HG03565 (cell line): ENCODE results near the gene CTNNA2.

ENCODE experiments used
- ATAC-seq: cut with Tn5 transposase; IDR thresholded peaks from one replicate; pipeline ENCODE4 v1.9.1; 2021; ENCODE audit warnings: mild to moderate bottlenecking, moderate library complexity; ENCODE audit not compliant: unreplicated experiment

The CTNNA2 gene

DNA sequence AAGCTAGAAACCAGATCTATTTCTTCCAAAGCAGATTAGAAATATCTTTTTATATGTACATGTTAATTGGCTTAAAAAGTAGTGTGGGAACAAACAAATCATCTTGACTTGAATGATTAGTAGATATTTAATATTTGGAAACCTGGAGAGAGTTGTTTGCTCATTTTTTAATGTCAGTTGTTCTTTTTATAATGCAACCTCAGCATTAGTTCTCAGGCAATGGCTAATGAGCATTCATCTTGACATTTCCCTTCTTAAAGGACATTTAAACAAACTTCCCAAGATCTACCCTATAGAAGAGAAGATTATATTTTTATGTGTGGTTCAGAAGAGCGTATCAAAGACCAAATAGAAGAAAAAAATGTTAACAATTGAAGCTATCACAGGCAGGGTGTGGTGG, 334.0 kb downstream of the CTNNA2 start:
- no peak for ATAC-seq

DNA sequence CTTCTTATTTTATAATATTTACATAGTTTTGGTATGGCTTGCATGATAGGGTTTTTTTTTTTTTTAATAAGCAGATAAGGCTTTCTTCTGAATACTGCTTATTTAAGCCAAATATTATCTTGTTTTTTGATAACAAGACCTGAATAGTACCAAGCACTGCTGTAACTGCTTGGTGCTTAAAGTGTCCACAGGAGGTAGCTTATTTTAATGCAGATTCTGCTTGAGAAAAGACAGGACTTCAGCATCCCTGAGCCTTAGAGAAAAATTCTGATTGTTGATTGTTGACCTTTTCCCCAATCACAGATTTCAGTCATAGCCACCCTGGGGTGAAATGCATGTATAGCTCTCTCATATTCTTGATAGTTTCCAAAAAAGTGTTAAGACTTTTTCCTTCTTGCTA, 336.4 kb downstream of the CTNNA2 start:
- ATAC-seq: no peak

DNA sequence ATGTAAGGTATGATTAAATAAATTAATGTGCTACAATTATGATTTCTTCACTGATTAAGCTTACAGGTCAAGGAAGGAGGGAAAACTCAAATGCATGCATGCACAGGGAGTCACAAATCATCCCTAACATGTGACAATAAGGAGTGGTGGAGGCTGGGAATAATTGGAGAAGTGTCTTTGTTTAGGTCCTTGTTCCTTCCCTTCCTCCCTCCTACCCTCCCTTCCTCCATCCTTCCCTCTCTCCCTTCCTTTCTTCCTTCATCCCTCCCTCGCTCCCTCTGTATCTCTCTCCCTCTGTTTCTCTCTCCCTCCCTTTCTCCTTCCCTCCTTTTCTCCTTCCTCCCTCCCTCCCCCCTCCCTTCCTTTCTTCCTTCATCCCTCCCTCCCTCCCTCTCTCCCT, 337.1 kb downstream of the CTNNA2 start:
- ATAC-seq: no peak

DNA sequence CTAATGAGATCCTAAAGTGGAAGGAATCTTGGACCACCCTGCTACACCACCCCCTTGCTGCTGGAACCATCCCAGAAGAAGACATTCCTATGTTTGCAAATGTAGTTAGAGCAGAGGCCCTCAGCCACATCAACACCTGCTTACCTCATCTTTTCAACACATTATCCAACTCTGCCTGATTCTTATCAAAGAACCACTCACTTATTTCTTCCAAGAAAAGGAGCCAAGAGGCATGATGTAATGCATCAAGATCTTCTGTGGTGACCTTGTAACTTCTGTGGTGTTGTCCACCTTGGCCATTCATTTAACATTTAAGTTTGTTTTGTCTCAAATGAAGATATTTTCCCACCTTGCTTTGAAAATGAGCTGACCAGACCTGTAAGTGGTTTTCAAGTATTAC, 338.1 kb downstream of the CTNNA2 start:
- no peak for ATAC-seq

DNA sequence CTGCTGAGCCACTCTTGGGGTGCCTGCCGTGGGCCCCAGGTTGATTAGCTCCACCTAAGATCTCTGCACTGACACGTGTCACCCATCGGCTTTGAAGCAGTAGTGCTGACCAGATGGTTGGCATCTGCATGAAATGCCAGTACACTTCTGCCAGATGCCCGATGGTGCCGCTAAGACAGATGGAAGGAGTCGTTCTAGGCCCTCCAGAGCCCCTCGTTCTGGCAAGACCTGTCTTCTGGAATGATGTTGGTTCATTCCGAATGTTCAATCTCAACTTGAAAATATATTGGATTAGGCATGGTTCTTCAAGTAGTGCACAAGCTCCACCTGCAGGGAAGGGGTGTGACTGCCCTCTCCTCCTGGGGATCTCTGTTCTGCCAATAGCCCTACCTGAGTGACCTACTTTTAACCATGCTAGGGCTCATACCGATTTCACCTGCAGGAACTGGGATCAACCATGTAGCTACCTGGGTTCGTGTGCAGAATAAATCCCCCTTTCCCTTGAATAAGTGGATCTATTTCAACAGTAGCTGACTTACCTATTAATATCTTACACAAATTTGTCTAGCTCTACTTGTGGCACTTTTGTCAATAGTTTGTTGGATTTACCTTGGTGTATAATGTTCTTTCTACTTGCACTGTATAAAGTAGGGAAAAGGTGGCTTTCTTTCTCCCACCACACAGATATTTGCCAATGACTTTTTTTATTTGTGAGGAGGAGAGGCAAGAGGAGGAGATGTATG, 342.6 kb downstream of the CTNNA2 start:
- no peak for ATAC-seq

DNA sequence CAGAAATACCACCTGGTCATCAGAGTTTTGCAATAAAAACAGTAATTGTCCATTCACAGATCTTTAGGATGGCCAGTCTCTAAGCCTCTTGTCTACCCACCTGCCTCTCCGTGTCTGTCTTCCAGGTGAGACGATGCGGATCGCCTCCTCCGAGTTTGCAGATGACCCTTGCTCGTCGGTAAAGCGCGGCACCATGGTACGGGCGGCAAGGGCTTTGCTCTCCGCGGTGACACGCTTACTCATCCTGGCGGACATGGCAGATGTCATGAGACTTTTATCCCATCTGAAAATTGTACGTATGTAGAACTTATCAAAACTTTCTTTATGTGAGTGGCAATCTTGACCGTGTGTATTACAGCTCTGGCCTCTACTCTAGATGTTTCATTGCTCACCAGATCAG, 345.0 kb downstream of the CTNNA2 start:
- no peak for ATAC-seq

DNA sequence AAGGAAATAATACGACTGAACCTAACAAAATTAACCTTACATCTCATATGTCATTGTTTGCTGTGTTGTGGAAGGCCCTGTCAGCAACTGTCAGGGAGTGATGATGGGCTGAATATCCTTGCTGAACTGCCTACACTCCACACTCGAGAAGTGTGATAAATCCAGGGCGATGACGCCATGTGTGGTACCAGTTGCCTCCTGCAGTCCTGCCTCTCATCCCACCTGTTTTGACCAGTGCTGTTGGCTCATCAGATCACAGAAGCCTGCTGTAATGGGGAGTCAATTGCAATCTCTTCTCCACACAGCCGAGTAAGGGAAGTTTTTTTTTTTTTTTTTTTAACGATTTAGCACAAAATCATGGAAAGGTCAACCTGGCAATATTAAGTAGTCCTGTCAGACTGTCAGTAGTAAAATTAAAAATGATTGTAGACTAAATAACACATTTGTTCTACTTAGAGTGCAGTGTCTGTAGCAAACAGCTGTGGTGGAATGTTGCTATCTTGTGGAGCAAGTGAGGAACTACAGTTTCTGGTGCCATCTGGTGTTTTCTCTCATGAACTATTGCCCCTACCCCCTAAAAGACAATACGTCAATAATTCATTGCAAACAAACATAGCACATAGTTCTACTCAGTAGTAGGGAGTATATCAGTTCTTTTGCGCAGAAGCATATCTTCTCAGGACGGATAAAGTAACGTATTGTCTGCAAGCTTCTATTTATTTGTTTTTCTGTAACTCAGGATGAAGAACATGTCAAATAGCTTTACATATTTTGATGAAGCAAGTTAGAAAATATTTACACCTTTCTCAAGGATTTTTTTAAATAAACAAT, 347.6 kb downstream of the CTNNA2 start:
- no peak for ATAC-seq

DNA sequence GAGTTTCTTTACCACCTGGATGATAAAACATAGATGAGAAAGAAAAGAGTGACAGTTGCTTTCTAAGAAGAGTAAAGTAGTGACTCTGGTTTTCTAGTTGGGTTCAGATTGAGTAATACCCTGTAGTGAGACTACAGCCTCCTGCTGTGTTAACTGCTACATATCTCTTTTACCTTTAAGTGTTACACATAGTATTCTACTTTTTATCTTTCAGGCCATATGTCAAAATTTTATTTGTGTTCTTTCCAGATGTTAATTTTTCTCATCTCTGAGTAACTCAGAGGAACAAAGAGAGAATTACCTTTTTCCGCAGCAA, 348.2 kb downstream of the CTNNA2 start:
- no peak for ATAC-seq

DNA sequence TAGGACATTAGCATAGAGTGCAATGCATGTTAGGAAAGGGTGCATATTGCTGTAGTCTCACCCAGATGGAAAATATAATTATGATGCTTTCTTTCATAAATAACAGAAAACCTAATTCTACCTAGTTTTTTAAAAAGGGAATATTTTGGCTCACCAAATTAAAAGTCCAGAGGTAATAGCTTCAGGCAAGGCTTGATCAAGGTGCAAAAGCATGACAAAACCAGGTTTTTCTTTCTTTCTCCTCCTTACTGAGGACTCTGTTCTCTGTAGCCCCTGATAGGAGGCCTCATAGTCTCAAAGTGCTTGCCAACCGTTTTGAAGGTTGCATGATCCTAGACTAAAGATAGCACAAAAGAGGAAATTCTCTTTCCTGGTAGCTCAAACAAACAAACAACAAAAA, 349.9 kb downstream of the CTNNA2 start:
- no peak for ATAC-seq

DNA sequence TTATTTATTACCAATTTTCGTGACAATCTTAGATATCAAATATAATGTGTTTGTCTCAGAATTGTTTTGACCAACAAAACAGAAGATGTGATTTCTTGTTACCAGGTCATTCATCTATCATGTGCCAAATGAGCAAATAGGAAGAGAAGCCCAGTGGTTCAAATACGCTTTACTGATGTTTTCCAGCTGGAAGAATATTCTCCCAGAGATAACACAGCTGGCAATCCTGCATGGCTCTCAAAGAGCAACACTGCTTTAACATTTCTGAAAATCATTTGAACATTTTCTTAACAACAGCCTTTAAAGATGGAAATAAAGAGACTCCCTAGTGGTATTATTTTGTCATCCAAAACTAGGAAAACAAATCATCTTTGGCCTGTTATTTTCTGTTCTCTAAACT, 359.8 kb downstream of the CTNNA2 start:
- ATAC-seq: no peak

DNA sequence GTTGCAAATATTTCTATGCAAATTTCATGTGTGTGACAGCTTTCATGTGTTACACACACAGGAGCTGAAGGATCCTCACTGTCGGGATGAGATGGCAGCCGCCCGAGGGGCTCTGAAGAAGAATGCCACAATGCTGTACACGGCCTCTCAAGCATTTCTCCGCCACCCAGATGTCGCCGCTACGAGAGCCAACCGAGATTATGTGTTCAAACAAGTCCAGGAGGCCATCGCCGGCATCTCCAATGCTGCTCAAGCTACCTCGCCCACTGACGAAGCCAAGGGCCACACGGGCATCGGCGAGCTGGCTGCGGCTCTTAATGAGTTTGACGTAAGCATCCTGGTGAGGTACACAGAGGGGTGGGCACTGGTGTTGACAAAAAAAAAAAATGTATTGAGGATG, 361.2 kb downstream of the CTNNA2 start:
- ATAC-seq: no peak

DNA sequence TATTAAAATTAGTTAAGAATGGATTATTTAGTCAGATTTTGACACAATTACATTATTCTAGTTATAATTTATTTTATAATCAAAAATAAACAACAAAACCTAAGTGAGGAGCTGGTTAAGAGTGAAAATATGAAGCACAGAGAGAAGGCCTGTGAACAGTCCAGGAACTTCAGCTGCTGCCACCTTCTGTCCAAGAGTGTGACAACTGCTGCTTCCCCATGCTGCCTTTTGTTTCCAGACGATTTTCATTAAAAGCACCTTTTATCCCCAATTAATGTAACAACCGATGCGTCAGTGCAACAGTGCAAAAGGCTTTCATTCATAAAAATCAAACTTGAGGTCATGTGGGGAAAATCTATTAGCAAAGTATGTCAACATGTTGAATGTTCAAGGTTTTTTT, 363.6 kb downstream of the CTNNA2 start:
- no peak for ATAC-seq

DNA sequence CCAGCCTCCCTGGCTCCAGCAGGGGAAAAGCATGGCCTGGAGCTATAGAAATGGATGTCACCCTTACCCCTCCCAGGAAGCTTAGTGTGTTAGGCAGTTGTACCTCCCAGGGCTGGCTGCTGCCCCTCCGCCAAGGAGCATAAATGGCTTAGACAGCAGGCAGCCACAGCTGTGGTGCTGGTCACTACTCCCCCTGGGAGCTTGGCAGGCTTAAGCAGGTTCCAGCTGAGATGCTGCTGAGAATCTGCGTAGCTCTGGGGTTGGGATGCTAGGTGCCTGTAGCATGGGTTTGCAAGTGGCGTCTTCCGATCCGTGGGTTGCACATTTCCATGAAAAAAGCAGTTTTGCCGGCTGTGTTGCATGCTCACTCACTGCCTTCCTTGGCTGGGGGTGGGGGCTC, 369.7 kb downstream of the CTNNA2 start:
- ATAC-seq: no peak

DNA sequence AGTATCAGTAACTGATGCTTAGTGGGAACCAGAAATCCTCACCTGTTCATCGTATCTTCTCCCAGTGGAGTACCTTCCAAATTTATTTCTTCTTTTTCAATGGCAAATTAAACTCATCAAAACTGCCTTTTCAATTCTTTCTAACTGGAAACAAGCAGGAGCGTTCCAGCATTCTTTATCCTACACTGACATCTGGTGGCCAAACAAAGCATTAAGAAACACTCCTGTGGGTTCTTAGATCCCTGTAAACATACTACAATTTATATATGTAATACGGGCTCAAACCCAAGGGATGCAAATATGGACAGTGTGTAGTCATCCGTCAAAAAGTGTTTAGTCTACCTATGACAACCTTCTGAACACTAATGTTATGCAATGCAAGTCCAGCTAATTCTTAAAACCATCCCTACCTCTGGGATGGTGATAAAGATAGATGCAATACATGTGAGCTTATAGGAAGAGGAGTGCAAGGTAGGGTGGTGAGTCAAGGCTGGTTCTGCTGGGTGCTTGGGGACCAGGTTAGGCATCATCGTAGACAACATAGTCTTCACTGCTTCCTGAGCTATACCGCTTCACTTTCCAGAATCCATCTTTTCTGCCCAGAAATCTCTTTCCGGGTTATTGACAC, 375.0 kb downstream of the CTNNA2 start:
- peak; percentile 83 for ATAC-seq

DNA sequence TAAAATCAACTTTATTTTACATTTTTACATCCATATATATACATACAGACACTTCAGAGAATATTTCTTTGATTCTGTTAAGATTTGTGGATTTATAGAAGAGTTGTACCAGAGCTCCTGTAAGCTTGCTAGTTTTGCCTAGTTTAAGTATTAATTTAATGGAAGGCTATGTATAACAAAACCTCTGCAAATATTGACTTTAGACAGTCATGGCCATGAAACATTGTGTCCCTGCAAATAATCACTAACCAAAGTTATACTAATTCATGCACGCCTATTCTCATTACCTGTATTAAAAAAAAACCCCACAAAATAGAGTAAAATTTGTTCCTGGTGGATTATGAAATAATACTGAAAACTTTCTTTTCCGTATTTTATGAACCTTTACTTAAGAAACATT, 379.3 kb downstream of the CTNNA2 start:
- no peak for ATAC-seq

DNA sequence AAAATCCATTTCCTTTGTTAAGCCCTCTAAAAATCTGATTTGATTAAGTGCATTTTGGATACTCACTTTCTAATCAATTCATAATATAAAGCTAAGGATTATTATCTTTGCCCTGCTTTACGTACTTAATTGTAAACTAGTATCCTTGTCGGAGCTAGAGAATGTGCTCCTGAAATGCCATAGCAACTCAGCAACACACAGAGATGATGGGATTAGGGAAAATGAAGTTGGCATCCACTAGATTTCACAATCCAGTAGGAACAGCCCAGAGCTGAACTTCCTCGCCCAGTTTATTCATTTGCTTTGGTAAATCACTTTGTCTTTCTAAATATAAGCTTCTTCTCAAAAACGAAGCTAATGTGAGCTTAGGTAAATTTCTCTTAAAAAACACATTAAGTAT, 386.3 kb downstream of the CTNNA2 start:
- ATAC-seq: no peak

DNA sequence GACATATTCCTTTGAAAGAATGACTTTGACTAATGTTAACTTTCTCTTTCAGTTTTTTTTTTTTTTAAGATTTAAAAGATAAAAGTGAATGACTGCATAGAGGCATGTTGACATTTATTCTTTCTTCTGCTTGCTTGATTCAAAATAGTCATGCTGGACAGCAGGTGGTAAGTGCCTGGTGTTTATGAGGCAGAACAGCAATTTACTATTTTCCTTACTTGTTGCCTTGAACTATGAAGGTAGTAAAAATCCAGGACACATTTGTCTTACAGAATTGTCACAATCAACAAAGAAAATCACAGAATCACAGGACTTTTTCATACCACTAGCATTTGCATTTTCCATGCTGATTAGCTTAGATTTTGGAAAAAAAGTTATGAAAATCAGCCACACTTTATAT, 388.3 kb downstream of the CTNNA2 start:
- no peak for ATAC-seq

DNA sequence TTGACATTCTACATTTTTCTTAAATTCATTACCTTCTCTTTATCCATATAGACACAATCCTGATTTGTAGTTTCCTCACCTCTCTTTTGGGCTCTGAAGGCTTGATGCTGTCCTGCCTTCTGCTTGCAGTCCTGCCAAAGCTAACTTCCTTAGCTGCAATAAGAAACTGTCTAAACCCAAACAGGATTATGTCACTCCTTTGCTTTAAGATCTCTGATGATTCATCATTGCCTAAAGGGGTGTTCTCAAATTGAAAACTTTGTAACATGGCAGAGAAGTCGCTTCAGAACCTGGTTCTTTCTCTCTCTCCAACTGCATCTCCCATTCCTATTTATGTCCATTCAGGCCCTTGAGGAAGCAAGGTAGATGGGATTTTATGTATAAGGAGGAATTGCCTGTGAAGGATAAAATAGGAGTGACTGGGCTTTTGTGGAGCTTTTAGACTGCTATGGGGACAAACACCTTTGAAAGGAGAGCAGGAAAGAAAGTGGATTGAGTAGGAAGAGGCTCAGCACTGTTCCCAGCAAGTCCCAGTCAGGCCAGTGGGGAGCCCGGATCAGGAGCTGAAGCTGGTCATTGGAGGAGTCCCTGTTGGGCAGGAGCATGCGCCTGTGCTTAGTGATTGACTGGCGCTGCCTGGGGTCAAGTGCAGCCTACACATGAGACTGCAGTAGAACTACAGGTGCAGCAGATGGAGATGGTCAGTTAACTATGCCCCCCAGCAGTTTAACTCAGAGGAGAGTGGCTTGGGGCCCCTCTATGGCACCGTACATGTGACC, 390.6 kb downstream of the CTNNA2 start:
- ATAC-seq: no peak

DNA sequence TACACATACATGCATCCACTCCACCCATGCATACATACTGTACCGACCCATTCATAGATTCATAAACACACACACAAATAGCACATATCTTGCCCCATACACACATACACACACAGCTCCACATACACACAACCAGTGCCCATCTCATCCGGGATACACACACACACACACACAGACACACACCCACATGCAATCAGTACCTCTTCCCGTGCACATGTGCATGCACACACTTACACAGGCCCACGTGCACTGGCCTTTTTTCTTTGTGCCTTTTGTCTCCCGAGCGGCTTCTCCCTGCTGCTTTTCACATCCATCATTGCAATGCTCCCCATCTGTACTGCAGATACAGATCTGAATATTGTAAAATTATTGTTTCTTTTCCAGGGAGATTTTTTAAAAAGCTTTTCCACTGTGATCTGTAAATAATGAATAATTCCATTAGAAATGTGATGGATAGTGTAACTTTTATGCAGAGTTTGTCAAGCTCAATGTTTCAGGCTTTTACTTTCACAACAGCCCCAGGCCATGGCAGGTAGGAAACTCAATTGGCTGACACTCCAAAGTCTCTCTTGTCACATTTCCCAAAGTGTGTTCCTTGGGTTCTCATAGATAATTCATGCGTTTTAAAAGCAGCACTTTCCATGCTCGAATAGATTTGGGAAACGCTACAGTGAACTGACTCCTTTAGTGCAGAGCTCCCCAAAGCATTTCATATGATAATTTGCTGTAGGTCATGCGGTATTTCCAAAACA, 393.5 kb downstream of the CTNNA2 start:
- ATAC-seq: no peak

DNA sequence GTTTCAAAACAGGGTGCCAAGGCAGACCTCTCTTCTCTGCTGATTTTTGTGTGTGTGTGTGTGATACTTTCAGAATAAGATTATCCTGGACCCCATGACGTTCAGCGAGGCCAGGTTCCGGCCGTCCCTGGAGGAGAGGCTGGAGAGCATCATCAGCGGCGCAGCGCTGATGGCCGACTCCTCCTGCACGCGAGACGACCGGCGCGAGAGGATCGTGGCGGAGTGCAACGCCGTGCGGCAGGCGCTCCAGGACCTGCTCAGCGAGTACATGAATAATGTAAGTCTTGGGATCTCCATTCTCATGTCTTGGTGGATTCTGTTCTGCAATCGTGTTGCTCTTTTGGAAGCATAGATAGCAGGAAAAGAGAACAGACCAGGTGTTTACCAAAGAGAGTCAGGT, 396.7 kb downstream of the CTNNA2 start:
- ATAC-seq: no peak

DNA sequence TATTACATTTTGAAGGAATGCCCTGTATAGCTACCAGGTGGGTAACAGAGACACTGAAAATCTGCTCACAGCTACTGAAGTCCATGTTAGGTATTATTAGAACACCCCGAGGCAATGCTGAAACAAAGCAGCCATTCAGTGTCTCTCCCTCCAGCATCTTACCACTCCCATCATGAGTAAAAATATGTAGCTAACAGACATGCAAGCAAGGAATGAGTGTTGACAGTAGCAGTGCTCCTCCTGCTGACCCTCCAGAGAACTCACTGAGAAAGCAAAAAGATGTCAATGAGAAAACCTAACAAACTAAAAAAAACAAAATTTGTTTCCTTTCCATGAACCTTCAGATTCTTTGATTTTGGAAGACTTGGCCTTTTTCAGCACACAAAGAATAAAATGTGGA, 397.8 kb downstream of the CTNNA2 start:
- no peak for ATAC-seq
